Muscle layer of duodenum (tissue), 2 donors: ENCODE measurements around the gene H6PD.

Experiments used
- H3K27ac ChIP-seq: one replicate; pipeline ENCODE4 v1.7.0; 2013; ENCODE audit warnings: mild to moderate bottlenecking, low read length
- H3K27me3 ChIP-seq: one replicate; pipeline ENCODE4 v1.7.0; 2013; ENCODE audit warnings: low read depth, mild to moderate bottlenecking, control low read depth, low read length
- H3K36me3 ChIP-seq, 2 donors: one replicate each; pipeline ENCODE4 v1.7.0; 2013; ENCODE audit warnings: low read length in 2 of 2, control low read depth in 1 of 2, mild to moderate bottlenecking in 1 of 2; ENCODE audit not compliant: insufficient read depth in 2 of 2, control insufficient read depth in 1 of 2
- H3K4me1 ChIP-seq, 2 donors: one replicate each; pipeline ENCODE4 v1.7.0; 2013; ENCODE audit warnings: low read length in 2 of 2, mild to moderate bottlenecking in 2 of 2, control low read depth in 1 of 2, moderate library complexity in 1 of 2; ENCODE audit not compliant: insufficient read depth in 2 of 2, control insufficient read depth in 1 of 2
- H3K4me3 ChIP-seq, 2 donors: one replicate each; pipeline ENCODE4 v1.7.0; 2013; ENCODE audit warnings: low read length in 2 of 2, low read depth in 1 of 2, mild to moderate bottlenecking in 1 of 2
- H3K9me3 ChIP-seq, 2 donors: one replicate each; pipeline ENCODE4 v1.7.0; 2013; ENCODE audit warnings: low read length in 2 of 2, control low read depth in 1 of 2, mild to moderate bottlenecking in 1 of 2; ENCODE audit not compliant: control insufficient read depth in 1 of 2
- donor health status: healthy.

Gene H6PD

GRCh38 chr1:9271283-9271682 is 36.7 kb downstream of the H6PD start:
- H3K27ac ChIP-seq, result no peak overlapping the region
- H3K36me3 ChIP-seq, result peaks cover 0 to 10% of the 10 kb centered on the region in 2 donors
- peaks cover 0 to 24% of the 10 kb centered on the region in 2 donors for H3K4me1 ChIP-seq

GRCh38 chr1:9271861-9272595 is 37.5 kb downstream of the H6PD start:
- Histone ChIP-seq H3K27ac (no peak overlapping the region), H3K36me3 (peaks cover 0 to 8% of the 10 kb centered on the region in 2 donors), H3K4me3 (no peak overlapping the region), H3K9me3 (no peaks in the 10 kb centered on the region), H3K27me3 (no peaks in the 10 kb centered on the region), H3K4me1 (peaks cover 0 to 24% of the 10 kb centered on the region in 2 donors)

More at GRCh38 chr1:9271283-9271682, 36.7 kb downstream of the H6PD start:
- Histone ChIP-seq H3K9me3 (no peaks in the 10 kb centered on the region), H3K27me3 (no peaks in the 10 kb centered on the region), H3K4me3 (no peak overlapping the region)

GRCh38 chr1:9273177-9273576 is 38.6 kb downstream of the H6PD start:
- H3K36me3 ChIP-seq, result peaks cover 0 to 8% of the 10 kb centered on the region in 2 donors
- H3K9me3 ChIP-seq, result no peaks in the 10 kb centered on the region
- no peaks in the 10 kb centered on the region for H3K27me3 ChIP-seq
- no peak overlapping the region for H3K4me3 ChIP-seq
- H3K27ac ChIP-seq, result no peak overlapping the region
- H3K4me1 ChIP-seq, result peaks cover 0 to 18% of the 10 kb centered on the region in 2 donors

GRCh38 chr1:9275161-9275560 is 40.6 kb downstream of the H6PD start:
- H3K4me3 ChIP-seq, result no peak overlapping the region
- H3K4me1 ChIP-seq, result peaks cover 9 to 20% of the 10 kb centered on the region in 2 donors
- no peaks in the 10 kb centered on the region for H3K27me3 ChIP-seq
- no peak overlapping the region for H3K27ac ChIP-seq
- H3K36me3 ChIP-seq, result no peaks in the 10 kb centered on the region
- no peaks in the 10 kb centered on the region for H3K9me3 ChIP-seq

GRCh38 chr1:9275567-9276034 is 41.0 kb downstream of the H6PD start:
- Histone ChIP-seq H3K27me3 (no peaks in the 10 kb centered on the region), H3K4me3 (no peak overlapping the region), H3K27ac (no peak overlapping the region), H3K36me3 (no peaks in the 10 kb centered on the region), H3K4me1 (peaks cover 11 to 18% of the 10 kb centered on the region in 2 donors), H3K9me3 (no peaks in the 10 kb centered on the region)

- Histone ChIP-seq H3K4me1 (peaks cover 14 to 29% of the 10 kb centered on the region in 2 donors), H3K27me3 (no peaks in the 10 kb centered on the region), H3K4me3 (no peak overlapping the region), H3K27ac (no peak overlapping the region), H3K9me3 (no peaks in the 10 kb centered on the region), H3K36me3 (no peaks in the 10 kb centered on the region)
These were observed 43.5 kb downstream of the H6PD start for GRCh38 chr1:9278116-9278515.

- H3K4me1 ChIP-seq, result peaks cover 14 to 29% of the 10 kb centered on the region in 2 donors
- no peaks in the 10 kb centered on the region for H3K36me3 ChIP-seq
- no peaks in the 10 kb centered on the region for H3K9me3 ChIP-seq
- H3K27ac ChIP-seq, result peak overlapping the region; percentile 37
- H3K4me3 ChIP-seq, result no peak overlapping the region
- H3K27me3 ChIP-seq, result no peaks in the 10 kb centered on the region
These were observed 44.1 kb downstream of the H6PD start for GRCh38 chr1:9278585-9279153.

GRCh38 chr1:9279172-9279840 is 44.7 kb downstream of the H6PD start:
- H3K27ac ChIP-seq, result peak overlapping the region; percentile 37
- no peak overlapping the region for H3K4me3 ChIP-seq
- H3K27me3 ChIP-seq, result no peaks in the 10 kb centered on the region
- H3K4me1 ChIP-seq, result peaks cover 14 to 29% of the 10 kb centered on the region in 2 donors
- H3K36me3 ChIP-seq, result no peaks in the 10 kb centered on the region
- no peaks in the 10 kb centered on the region for H3K9me3 ChIP-seq

GRCh38 chr1:9280015-9280860 is 45.7 kb downstream of the H6PD start:
- peaks cover 14 to 26% of the 10 kb centered on the region in 2 donors for H3K4me1 ChIP-seq
- no peaks in the 10 kb centered on the region for H3K27me3 ChIP-seq
- peak overlapping the region; percentile 37 for H3K27ac ChIP-seq
- H3K36me3 ChIP-seq, result no peaks in the 10 kb centered on the region
- H3K4me3 ChIP-seq, result no peak overlapping the region
- no peaks in the 10 kb centered on the region for H3K9me3 ChIP-seq

- no peak overlapping the region for H3K27ac ChIP-seq
- no peak overlapping the region for H3K4me3 ChIP-seq
- H3K4me1 ChIP-seq, result peaks cover 14 to 19% of the 10 kb centered on the region in 2 donors
- H3K9me3 ChIP-seq, result peaks cover 0 to 5% of the 10 kb centered on the region in 2 donors
- H3K36me3 ChIP-seq, result no peaks in the 10 kb centered on the region
- no peaks in the 10 kb centered on the region for H3K27me3 ChIP-seq
These were observed 46.7 kb downstream of the H6PD start for GRCh38 chr1:9281071-9281827.
